ENCODE data around the gene CYB561D1. TPM values are rescaled to one million over a fixed set of nuclear protein-coding genes. Genes with fewer than 3 reads are reported as not detected.
"Not testable (repeated sequence)": the region's sequence is repeated elsewhere in the genome, so short reads cannot be mapped to it uniquely, and the experiment has no call there.

Gene CYB561D1
- total RNA-seq, result 4.7 and 6.1 TPM in 2 replicates

- DNase-seq (ENCODE audit: low read depth), result peak; percentile 84
- peak; percentile 87 for TF ChIP-seq CTCF (IDR thresholded peaks at IDR 0.05; ENCODE audit: insufficient read depth, low read depth, low read length)
- H3K4me3 ChIP-seq (ENCODE audit: low read depth, low read length), result peak within 1 kb of the TSS; percentile 90
Observed at GRCh38 chr1:109493805-109494539, at the start of gene CYB561D1. CYB561D1 (plus strand) TSS chr1:109494094; CDS start chr1:109494140, 46 bp downstream.

- no peak for DNase-seq (ENCODE audit: low read depth)
- TF ChIP-seq CTCF (IDR thresholded peaks at IDR 0.05; ENCODE audit: insufficient read depth, low read depth, low read length), result no peak
- H3K4me3 ChIP-seq (ENCODE audit: low read depth, low read length), result no peak overlapping the region
Observed at GRCh38 chr1:109444346-109444745, 49.5 kb upstream of the CYB561D1 start.

- DNase-seq (ENCODE audit: low read depth), result peak; percentile 90
Observed at GRCh38 chr1:109445949-109446695, 47.8 kb upstream of the CYB561D1 start.

GRCh38 chr1:109447524-109447923 is 46.4 kb upstream of the CYB561D1 start:
- TF ChIP-seq CTCF (IDR thresholded peaks at IDR 0.05; ENCODE audit: insufficient read depth, low read depth, low read length), result no peak
- no peak overlapping the region for H3K4me3 ChIP-seq (ENCODE audit: low read depth, low read length)
- no peak for DNase-seq (ENCODE audit: low read depth)

More at GRCh38 chr1:109445949-109446695, 47.8 kb upstream of the CYB561D1 start:
- not testable (repeated sequence) for H3K4me3 ChIP-seq (ENCODE audit: low read depth, low read length)

GRCh38 chr1:109454497-109455133 is 39.3 kb upstream of the CYB561D1 start:
- no peak for TF ChIP-seq CTCF (IDR thresholded peaks at IDR 0.05; ENCODE audit: insufficient read depth, low read depth, low read length)
- no peak for DNase-seq (ENCODE audit: low read depth)
- H3K4me3 ChIP-seq (ENCODE audit: low read depth, low read length), result no peak overlapping the region

- H3K4me3 ChIP-seq (ENCODE audit: low read depth, low read length), result no peak overlapping the region
- no peak for TF ChIP-seq CTCF (IDR thresholded peaks at IDR 0.05; ENCODE audit: insufficient read depth, low read depth, low read length)
- no peak for DNase-seq (ENCODE audit: low read depth)
Observed at GRCh38 chr1:109457819-109458218, 36.1 kb upstream of the CYB561D1 start.

- TF ChIP-seq CTCF (IDR thresholded peaks at IDR 0.05; ENCODE audit: insufficient read depth, low read depth, low read length), result no peak
- peak overlapping the region; percentile 65 for H3K4me3 ChIP-seq (ENCODE audit: low read depth, low read length)
- peak; percentile 20 for DNase-seq (ENCODE audit: low read depth)
Observed at GRCh38 chr1:109466125-109466451, 27.8 kb upstream of the CYB561D1 start.

Measured in fibroblast of villous mesenchyme (primary cell).